ENCODE data around the gene PDHB.
"Not testable (repeated sequence)": the region's sequence is repeated elsewhere in the genome, so short reads cannot be mapped to it uniquely, and the experiment has no call there.

PDHB gene

GRCh38 chr3:58452176-58452575 lies 18.5 kb upstream of the PDHB start:
- no peaks in the 10 kb centered on the region for H3K79me2 ChIP-seq (ENCODE audit: insufficient read depth, low read length)
- no peak for TF ChIP-seq EZH2 (IDR thresholded peaks at IDR 0.05; ENCODE audit: borderline replicate concordance, low read length)
- TF ChIP-seq CTCF (IDR thresholded peaks at IDR 0.05; ENCODE audit: low read length) = no peak
- H3K9ac ChIP-seq (ENCODE audit: low read length) = no peak overlapping the region
- H3F3A ChIP-seq (ENCODE audit: insufficient read depth, low read length) = no peaks in the 10 kb centered on the region
- H2AFZ ChIP-seq (ENCODE audit: low read length) = no peak overlapping the region
- no peak overlapping the region for H3K4me3 ChIP-seq (ENCODE audit: low read depth, low read length, poor library complexity, severe bottlenecking)
- H3K4me2 ChIP-seq (ENCODE audit: low read length) = no peak overlapping the region
- no peaks in the 10 kb centered on the region for H3K9me2 ChIP-seq (ENCODE audit: low read depth, low read length)
- H3K27ac ChIP-seq (ENCODE audit: low read depth, low read length, poor library complexity, severe bottlenecking) = no peak overlapping the region
- peaks cover 10% of the 10 kb centered on the region; the same call in 1 of the 2 replicates for H3K9me3 ChIP-seq (ENCODE audit: low read length)
- H3K4me1 ChIP-seq (ENCODE audit: insufficient read depth, low read length, severe bottlenecking) = no peaks in the 10 kb centered on the region
- no peaks in the 10 kb centered on the region; the same call in 1 of the 2 replicates for H3K36me3 ChIP-seq (ENCODE audit: insufficient read depth, low read length)
- no peaks in the 10 kb centered on the region for H3K27me3 ChIP-seq (ENCODE audit: insufficient read depth, low read length)
- H4K20me1 ChIP-seq (ENCODE audit: insufficient read depth, low read length) = no peaks in the 10 kb centered on the region

- TF ChIP-seq CTCF (IDR thresholded peaks at IDR 0.05; ENCODE audit: low read length) (no peak), EZH2 (IDR thresholded peaks at IDR 0.05; ENCODE audit: borderline replicate concordance, low read length) (no peak)
- Histone ChIP-seq H2AFZ (ENCODE audit: low read length) (no peak overlapping the region), H4K20me1 (ENCODE audit: insufficient read depth, low read length) (no peaks in the 10 kb centered on the region), H3F3A (ENCODE audit: insufficient read depth, low read length) (no peaks in the 10 kb centered on the region), H3K9me2 (ENCODE audit: low read depth, low read length) (no peaks in the 10 kb centered on the region), H3K4me3 (ENCODE audit: low read depth, low read length, poor library complexity, severe bottlenecking) (no peak overlapping the region), H3K36me3 (ENCODE audit: insufficient read depth, low read length) (no peaks in the 10 kb centered on the region), H3K4me1 (ENCODE audit: insufficient read depth, low read length, severe bottlenecking) (no peaks in the 10 kb centered on the region), H3K27me3 (ENCODE audit: insufficient read depth, low read length) (no peaks in the 10 kb centered on the region; the same call in 1 of the 2 replicates), H3K9ac (ENCODE audit: low read length) (no peak overlapping the region), H3K4me2 (ENCODE audit: low read length) (no peak overlapping the region), H3K27ac (ENCODE audit: low read depth, low read length, poor library complexity, severe bottlenecking) (no peak overlapping the region), H3K9me3 (ENCODE audit: low read length) (no peaks in the 10 kb centered on the region), H3K79me2 (ENCODE audit: insufficient read depth, low read length) (no peaks in the 10 kb centered on the region)
Observed at GRCh38 chr3:58441514-58442450, 8.2 kb upstream of the PDHB start.

DNA sequence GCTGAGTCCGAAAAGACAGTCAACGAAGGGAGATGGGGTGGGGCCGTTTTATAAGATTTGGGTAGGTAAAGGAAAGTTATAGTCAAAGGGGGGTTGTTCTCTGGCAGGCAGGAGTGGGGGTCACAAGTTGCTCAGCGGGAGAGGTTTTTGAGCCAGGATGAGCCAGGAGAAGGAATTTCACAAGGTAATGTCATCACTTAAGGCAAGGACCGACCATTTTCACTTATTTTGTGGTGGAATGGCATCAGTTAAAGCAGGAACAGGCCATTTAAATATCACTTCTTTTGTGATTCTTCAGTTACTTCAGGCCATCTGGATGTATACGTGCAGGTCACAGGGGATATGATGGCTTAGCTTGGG lies 7.3 kb upstream of the PDHB start:
- H3K9me2 ChIP-seq (ENCODE audit: low read depth, low read length); H3F3A ChIP-seq (ENCODE audit: insufficient read depth, low read length); H3K4me1 ChIP-seq (ENCODE audit: insufficient read depth, low read length, severe bottlenecking); H3K36me3 ChIP-seq (ENCODE audit: insufficient read depth, low read length); H3K79me2 ChIP-seq (ENCODE audit: insufficient read depth, low read length); H2AFZ ChIP-seq (ENCODE audit: low read length); H3K4me2 ChIP-seq (ENCODE audit: low read length); H4K20me1 ChIP-seq (ENCODE audit: insufficient read depth, low read length); H3K9ac ChIP-seq (ENCODE audit: low read length); H3K9me3 ChIP-seq (ENCODE audit: low read length); H3K27ac ChIP-seq (ENCODE audit: low read depth, low read length, poor library complexity, severe bottlenecking); H3K27me3 ChIP-seq (ENCODE audit: insufficient read depth, low read length); H3K4me3 ChIP-seq (ENCODE audit: low read depth, low read length, poor library complexity, severe bottlenecking): not testable (repeated sequence)

DNA sequence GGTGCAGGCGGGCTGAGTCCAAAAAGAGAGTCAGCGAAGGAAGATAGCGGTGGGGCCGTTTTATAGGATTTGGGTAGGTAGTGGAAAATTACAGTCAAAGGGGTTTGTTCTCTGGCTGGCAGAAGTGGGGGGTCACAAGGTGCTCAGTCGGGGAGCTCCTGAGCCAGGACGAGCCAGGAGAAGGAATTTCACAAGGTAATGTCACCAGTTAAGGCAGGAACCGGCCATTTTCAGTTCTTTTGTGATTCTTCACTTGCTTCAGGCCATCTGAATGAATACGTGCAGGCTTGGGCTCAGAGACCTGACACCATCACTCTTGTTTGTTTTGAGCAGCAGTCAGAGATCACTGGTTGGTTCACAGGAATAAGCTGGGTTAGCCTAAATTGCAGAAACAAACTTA lies 3.6 kb upstream of the PDHB start:
- not testable (repeated sequence) for H3K9me2 ChIP-seq (ENCODE audit: low read depth, low read length); H3K27me3 ChIP-seq (ENCODE audit: insufficient read depth, low read length); H3K9ac ChIP-seq (ENCODE audit: low read length); H3K4me2 ChIP-seq (ENCODE audit: low read length); H3K4me3 ChIP-seq (ENCODE audit: low read depth, low read length, poor library complexity, severe bottlenecking); H3K9me3 ChIP-seq (ENCODE audit: low read length); H4K20me1 ChIP-seq (ENCODE audit: insufficient read depth, low read length); H3K36me3 ChIP-seq (ENCODE audit: insufficient read depth, low read length); H3K79me2 ChIP-seq (ENCODE audit: insufficient read depth, low read length); H3K27ac ChIP-seq (ENCODE audit: low read depth, low read length, poor library complexity, severe bottlenecking); H3F3A ChIP-seq (ENCODE audit: insufficient read depth, low read length); H2AFZ ChIP-seq (ENCODE audit: low read length)
- peaks cover 14% of the 10 kb centered on the region for H3K4me1 ChIP-seq (ENCODE audit: insufficient read depth, low read length, severe bottlenecking)

Data from OCI-LY1 (cell line).